HG02571 (cell line): Measurements from ENCODE around the gene RAPGEF3.

ENCODE experiments used
- ATAC-seq: cut with Tn5 transposase; IDR thresholded peaks from one replicate; pipeline ENCODE4 v1.9.1; 2021; ENCODE audit warnings: mild to moderate bottlenecking, moderate library complexity; ENCODE audit not compliant: unreplicated experiment

RAPGEF3 gene

GRCh38 chr12:47705229-47705565 lies 53.5 kb downstream of the RAPGEF3 start:
- ATAC-seq: no peak

DNA sequence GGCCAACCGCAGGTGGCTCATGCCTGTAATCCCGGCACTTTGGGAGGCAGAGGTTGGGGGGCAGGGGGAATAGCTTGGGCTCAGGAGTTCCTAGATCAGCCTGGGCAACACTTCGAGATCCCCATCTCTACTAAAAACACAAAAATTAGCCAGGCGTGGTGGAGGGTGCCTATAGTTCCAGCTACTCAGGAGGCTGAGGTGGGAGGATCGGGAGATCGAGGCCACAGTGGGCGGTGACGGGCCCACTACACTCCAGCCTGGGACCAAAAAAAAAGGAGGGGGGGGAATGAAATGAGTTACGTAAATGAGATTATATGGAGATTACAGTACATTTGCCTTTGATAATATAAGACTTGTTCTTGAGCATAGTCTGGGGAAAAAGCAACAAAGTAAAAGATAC lies 54.0 kb downstream of the RAPGEF3 start:
- no peak for ATAC-seq

- no peak for ATAC-seq
Observed at GRCh38 chr12:47700263-47700662, 58.4 kb downstream of the RAPGEF3 start.

GRCh38 chr12:47698631-47699030 lies 60.0 kb downstream of the RAPGEF3 start:
- no peak for ATAC-seq

- no peak for ATAC-seq
Observed at GRCh38 chr12:47698055-47698454, 60.6 kb downstream of the RAPGEF3 start.

GRCh38 chr12:47689215-47689614 lies 69.5 kb downstream of the RAPGEF3 start:
- ATAC-seq: no peak

DNA sequence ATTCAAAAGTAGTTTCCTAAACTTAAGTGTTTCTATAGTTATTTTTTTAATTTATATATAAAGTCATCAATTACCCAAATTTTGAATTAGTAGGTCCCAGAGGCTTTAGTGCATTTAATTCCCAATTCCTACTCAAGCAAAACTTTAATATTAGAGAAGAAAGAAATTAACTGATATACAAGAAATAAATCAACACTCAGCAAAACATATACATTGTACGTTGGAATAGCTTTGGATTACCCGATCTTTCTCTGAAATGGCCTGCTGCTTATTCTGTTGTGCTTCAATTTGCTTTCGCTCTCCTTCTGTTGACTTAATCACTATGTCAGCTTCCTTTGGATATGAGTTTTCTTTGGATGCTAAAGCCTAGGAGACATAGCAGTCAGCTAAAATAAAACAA lies 71.0 kb downstream of the RAPGEF3 start:
- ATAC-seq: no peak

GRCh38 chr12:47686645-47687240 lies 71.9 kb downstream of the RAPGEF3 start:
- no peak for ATAC-seq
